GM19043 (cell line): ENCODE data around the gene CHCHD3.

Source experiments
- ATAC-seq: cut with Tn5 transposase; IDR thresholded peaks from one replicate; pipeline ENCODE4 v1.9.1; 2021; ENCODE audit warnings: low read depth; ENCODE audit not compliant: unreplicated experiment

Gene CHCHD3

GRCh38 chr7:133015888-133016287 is 66.0 kb downstream of the CHCHD3 start:
- ATAC-seq: no peak

GRCh38 chr7:133011746-133012145 is 70.1 kb downstream of the CHCHD3 start:
- ATAC-seq: no peak

GRCh38 chr7:133009426-133010252 is 72.3 kb downstream of the CHCHD3 start:
- ATAC-seq: no peak

- ATAC-seq: no peak
Observed at GRCh38 chr7:133007961-133008360, 73.9 kb downstream of the CHCHD3 start.

- ATAC-seq: no peak
Observed at GRCh38 chr7:133003052-133003910, 78.6 kb downstream of the CHCHD3 start.

GRCh38 chr7:133001727-133002126 is 80.2 kb downstream of the CHCHD3 start:
- no peak for ATAC-seq

- ATAC-seq: no peak
Observed at GRCh38 chr7:132999845-133000244, 82.0 kb downstream of the CHCHD3 start.

- ATAC-seq: no peak
Observed at GRCh38 chr7:132998763-132999162, 83.1 kb downstream of the CHCHD3 start.

GRCh38 chr7:132997505-132997904 is 84.4 kb downstream of the CHCHD3 start:
- no peak for ATAC-seq

- ATAC-seq: no peak
Observed at GRCh38 chr7:132996581-132997242, 85.2 kb downstream of the CHCHD3 start.

- no peak for ATAC-seq
Observed at GRCh38 chr7:132993377-132994013, 88.4 kb downstream of the CHCHD3 start.

- no peak for ATAC-seq
Observed at GRCh38 chr7:132991615-132992587, 90.0 kb downstream of the CHCHD3 start.

- no peak for ATAC-seq
Observed at GRCh38 chr7:132988117-132988516, 93.8 kb downstream of the CHCHD3 start.

- no peak for ATAC-seq
Observed at GRCh38 chr7:132980402-132980801, 101.5 kb downstream of the CHCHD3 start.

GRCh38 chr7:132979524-132979923 is 102.4 kb downstream of the CHCHD3 start:
- ATAC-seq: no peak

- no peak for ATAC-seq
Observed at GRCh38 chr7:132977234-132977633, 104.7 kb downstream of the CHCHD3 start.

GRCh38 chr7:132972745-132973144 is 109.1 kb downstream of the CHCHD3 start:
- ATAC-seq: no peak

- ATAC-seq: no peak
Observed at GRCh38 chr7:132970257-132970656, 111.6 kb downstream of the CHCHD3 start.

GRCh38 chr7:132969520-132969919 is 112.4 kb downstream of the CHCHD3 start:
- ATAC-seq: no peak
